Stimulated activated naive CD4-positive, alpha-beta T cell treated with Interleukin-2 at 50 U/mL for 16 hours (primary cell): ENCODE measurements around the gene NUMBL.
"Not testable (repeated sequence)": the region's sequence is repeated elsewhere in the genome, so short reads cannot be mapped to it uniquely, and the experiment has no call there.

Experiments used
- DNase-seq: peaks from one replicate; lab custom pipeline; 2025; lab: John Stamatoyannopoulos, UW

NUMBL gene

GRCh38 chr19:40690050-40690692 is at the start of gene NUMBL:
Gene NUMBL, minus strand, starts transcription at chr19:40690651. Its CDS starts 168 bp downstream, at chr19:40690483.
- DNase-seq, result no peak

DNA sequence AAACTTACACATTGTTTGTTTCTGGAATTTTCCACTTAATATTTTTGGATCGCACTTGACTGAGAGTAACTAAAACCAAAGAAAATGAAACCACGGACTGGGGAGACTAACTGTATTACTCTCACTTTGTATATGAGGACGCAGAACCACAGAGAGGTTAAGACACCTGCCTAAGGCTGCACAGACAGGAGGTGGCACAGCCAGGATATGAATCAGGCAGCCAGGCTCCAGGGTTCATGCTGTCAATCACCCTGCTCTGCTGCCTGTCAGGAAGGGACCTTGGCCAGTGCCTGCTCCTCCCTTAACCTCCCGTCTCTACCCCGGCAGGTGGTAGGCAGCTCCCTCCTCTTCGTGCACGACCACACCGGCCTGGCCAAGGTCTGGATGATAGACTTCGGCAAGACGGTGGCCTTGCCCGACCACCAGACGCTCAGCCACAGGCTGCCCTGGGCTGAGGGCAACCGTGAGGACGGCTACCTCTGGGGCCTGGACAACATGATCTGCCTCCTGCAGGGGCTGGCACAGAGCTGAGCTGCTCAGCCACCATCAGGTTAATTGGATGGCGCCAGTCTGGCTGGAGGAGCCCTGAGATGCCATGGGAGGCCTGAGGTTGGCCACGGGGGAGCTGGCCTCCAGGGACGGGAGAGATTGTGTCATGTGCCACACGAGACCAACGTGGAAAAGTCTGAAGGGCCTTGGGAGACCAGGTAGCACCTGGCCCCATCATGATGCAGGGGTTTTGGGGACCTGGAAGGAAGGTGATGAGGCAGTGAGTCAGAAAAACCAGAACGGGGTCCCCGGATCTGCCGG is 48.8 kb upstream of the NUMBL start:
- no peak for DNase-seq

- DNase-seq, result no peak
Observed at GRCh38 chr19:40737102-40737644, 46.7 kb upstream of the NUMBL start.

- no peak for DNase-seq
Observed at GRCh38 chr19:40736661-40737060, 46.2 kb upstream of the NUMBL start.

DNA sequence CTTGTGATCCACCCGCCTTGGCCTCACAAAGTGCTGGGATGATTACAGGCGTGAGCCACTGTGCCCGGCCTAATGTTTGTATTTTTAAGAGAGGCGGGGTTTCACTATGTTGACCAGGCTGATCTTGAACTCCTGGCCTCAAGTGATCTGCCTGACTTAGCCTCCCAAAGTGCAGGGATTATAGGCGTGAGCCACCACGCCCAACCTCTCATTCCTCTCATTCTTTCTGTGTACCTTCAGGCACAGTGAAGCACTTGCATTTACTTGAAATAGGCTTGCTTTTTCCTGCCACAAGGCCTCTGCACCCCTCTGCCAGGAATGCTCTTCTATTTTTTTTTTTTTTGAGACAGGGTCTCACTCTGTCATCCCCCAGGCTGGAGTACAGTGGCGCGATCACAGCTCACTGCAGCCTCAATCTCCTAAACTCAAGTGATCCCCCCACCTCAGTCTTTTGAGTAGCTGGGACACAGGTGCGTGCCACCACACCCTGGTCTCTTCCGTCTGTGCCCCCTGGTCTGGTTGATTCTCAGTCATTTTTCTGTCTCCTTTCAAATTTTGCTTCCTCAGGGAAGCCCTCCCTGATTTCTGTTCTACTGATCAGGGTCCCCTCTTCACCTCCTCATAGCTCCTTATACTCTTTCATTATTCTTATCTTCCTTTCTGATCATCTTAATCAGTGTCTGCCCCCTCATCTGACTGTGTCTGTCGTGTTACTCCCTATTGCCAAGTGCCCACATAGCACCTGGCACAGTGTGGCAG is 44.7 kb upstream of the NUMBL start:
- DNase-seq, result no peak

DNA sequence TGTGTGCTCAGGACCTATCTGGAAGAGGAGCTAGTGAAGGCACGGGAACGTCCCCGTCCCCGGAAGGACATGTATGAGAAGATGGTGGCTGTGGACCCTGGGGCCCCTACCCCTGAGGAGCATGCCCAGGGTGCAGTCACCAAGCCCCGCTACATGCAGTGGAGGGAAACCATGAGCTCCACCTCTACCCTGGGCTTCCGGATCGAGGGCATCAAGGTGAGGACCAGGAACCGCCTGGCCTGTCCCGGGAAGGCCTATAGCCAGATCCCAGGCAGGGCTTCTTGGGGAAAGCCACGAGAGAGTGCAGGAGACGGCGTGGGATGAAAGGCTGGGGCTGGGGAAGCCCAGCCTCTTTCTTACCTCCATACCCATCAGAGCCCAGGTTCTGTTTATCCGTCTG is 42.7 kb upstream of the NUMBL start:
- no peak for DNase-seq

GRCh38 chr19:40732304-40732703 is 41.9 kb upstream of the NUMBL start:
- DNase-seq, result not testable (repeated sequence)

GRCh38 chr19:40730065-40730464 is 39.6 kb upstream of the NUMBL start:
- DNase-seq, result not testable (repeated sequence)

- DNase-seq, result no peak
Observed at GRCh38 chr19:40726279-40726678, 35.8 kb upstream of the NUMBL start.

GRCh38 chr19:40724855-40725254 is 34.4 kb upstream of the NUMBL start:
- DNase-seq, result no peak

GRCh38 chr19:40724315-40724714 is 33.9 kb upstream of the NUMBL start:
- DNase-seq, result no peak

DNA sequence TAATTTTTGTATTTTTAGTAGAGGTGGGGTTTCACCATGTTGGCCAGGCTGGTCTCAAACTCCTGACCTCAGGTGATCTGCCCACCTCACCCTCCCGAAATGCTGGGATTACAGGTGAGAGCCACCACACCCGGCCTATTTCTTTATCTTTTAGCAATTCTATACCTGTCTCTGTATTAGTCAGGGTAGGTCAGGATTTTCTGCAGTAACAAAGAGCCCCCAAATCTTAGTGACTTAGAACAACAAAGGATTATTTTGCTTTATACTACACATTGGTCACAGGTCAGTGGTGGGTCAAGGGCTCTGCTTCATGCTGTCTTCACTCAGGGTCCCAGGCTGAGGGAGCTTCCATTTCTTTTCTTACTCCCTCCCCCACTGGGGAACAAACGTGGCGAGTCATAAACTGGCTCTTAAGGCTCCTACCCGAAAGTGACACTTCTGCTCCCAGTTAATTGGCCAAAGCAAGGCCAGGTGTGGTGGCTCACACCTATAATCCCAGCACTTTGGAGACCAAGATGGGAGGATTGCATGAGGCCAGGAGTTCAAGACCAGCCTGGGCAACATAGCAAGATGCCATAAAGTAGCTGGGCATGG is 33.3 kb upstream of the NUMBL start:
- no peak for DNase-seq

GRCh38 chr19:40721936-40722661 is 31.6 kb upstream of the NUMBL start:
- DNase-seq, result no peak

DNA sequence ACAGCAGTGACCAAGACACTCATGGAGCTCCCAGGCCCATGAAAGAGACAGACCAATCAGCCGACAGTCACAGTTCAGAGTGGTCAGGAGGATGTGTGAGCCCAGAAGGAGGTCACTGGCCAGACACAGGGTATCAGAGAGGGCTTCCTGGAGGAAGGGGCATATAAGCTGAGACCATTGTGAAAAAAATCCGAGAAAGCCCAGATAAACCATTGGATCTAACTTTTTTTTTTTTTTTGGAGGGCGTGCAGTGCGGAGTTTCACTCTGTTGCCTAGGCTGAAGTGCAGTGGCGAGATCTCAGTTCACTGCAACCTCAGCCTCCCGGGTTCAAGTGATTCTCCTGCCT is 30.7 kb upstream of the NUMBL start:
- no peak for DNase-seq

DNA sequence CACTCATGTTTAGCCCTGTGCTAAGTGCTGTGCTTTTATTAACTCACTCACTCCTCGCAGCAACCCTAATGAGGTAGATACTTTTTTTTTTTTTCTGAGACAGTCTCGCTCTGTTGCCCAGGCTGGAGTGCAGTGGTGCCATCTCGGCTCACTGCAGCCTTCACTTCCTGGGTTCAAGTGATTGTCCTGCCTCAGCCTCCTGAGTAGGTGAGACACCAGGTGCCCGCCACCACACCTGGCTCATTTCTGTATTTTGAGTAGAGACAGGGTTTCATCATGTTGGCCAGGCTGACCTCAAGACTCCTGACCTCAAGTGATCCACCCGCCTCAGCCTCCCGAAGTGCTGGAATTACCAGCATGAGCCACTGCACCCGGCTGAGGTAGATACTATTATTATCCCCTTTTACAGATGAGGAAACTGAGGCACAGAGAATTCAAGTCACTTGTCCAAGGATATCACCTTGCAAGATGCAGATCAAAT is 29.0 kb upstream of the NUMBL start:
- DNase-seq, result no peak

- no peak for DNase-seq
Observed at GRCh38 chr19:40718774-40719391, 28.4 kb upstream of the NUMBL start.

DNA sequence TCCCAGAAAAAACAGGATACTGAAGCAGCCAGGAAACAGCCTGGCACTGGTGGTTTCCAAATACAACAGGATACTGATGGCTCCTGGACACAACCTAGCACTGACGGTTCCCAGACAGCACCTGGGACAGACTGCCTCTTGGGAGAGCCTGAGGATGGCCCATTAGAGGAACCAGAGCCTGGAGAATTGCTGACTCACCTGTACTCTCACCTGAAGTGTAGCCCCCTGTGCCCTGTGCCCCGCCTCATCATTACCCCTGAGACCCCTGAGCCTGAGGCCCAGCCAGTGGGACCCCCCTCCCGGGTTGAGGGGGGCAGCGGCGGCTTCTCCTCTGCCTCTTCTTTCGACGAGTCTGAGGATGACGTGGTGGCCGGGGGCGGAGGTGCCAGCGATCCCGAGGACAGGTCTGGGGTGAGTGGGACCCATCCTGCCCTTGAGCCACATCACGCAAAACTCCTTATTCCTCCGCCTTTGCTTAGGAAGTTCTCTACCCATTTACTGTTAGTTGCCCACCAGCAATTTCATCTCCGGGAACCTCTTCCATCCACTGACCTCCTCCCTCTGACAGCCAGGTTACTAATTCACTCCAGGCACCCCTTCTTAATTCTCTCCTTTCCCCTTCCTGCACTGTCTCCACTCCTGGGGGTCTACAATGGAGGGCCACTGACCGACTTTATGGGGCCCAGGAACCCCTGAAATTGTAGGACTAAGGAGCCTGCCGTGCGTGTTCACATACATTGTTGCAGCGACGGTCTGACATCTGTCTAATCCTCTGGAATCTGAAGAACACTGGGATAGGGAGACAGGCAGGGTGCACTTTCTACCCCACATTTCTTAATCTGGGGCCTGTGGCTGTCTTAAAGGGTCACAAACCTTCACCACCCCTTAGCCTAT is 27.7 kb upstream of the NUMBL start:
- DNase-seq, result no peak

DNA sequence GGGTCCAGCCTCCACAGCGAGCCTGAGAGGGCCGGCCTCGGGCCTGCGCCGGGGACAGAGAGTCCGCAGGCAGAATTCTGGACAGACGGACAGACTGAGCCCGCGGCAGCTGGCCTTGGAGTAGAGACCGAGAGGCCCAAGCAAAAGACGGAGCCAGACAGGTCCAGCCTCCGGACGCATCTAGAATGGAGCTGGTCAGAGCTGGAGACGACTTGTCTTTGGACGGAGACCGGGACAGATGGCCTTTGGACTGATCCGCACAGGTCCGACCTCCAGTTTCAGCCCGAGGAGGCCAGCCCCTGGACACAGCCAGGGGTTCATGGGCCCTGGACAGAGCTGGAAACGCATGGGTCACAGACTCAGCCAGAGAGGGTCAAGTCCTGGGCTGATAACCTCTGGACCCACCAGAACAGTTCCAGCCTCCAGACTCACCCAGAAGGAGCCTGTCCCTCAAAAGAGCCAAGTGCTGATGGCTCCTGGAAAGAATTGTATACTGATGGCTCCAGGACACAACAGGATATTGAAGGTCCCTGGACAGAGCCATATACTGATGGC is 27.0 kb upstream of the NUMBL start:
- DNase-seq, result no peak

DNA sequence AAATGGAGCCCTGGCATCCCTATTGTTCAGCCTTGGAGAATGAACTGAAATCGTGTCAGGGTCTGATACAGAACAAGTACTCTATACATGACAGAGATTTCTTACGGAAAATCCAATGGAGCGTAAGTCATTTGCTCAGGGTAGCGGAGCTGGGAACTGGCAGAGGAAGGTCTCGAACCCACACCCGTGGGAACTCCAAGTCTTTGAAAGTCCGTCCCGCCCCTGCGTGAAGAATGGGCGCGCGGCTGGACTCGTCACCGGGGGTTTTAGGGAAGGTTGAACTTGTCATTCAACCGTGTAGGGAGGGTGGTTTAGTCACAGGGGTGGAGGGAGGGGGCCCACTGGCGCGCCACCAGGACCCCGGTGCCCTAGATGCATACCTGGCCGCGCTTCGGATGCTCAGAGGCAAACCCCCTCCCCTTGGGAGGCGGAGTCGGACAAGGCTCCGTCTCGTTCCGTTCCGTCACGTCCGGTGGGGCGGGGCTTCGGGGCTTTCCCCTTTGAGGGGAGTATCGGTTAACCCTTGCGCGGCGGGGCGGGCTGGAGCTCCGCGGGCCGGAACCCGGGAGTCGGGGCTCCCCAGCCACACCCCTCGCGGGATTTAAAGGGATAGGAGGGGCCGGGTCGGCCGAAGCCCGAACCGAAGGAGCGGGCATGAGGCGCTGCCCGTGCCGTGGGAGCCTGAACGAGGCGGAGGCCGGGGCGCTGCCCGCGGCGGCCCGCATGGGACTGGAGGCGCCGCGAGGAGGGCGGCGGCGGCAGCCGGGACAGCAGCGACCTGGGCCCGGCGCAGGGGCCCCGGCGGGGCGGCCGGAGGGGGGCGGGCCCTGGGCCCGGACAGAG is 26.3 kb upstream of the NUMBL start, which contains the start of the genes COQ8B and ITPKC:
COQ8B (minus strand) TSS at position 405 of the 843 bp plus-strand sequence. CDS start 2,254 bp downstream, outside the sequence.
ITPKC (plus strand) TSS at position 631 of the 843 bp plus-strand sequence; CDS start at position 655, 24 bp downstream.
- peak; percentile 99 for DNase-seq
